K562 (cell line): ENCODE data around the gene LCA5L. TPM values are rescaled to one million over a fixed set of nuclear protein-coding genes. Genes with fewer than 3 reads are reported as not detected.
A peak's percentile ranks its signal among the peaks of the same experiment; 100 is the strongest.

Experiments
- ARID3B ChIP-seq: fragments of 250-450 bp; sonication (Bioruptor Pico); IDR thresholded peaks from 2 replicates; pipeline ENCODE4 v1.4.0; 2020; ENCODE audit warnings: borderline replicate concordance
- ATF7 ChIP-seq: fragments of 450-650 bp; IDR thresholded peaks from 2 replicates; pipeline ENCODE4 v1.7.1; 2014; ENCODE audit warnings: mild to moderate bottlenecking, moderate library complexity
- CAMTA2 ChIP-seq: fragments of 250-450 bp; sonication (Bioruptor Pico); conservative IDR thresholded peaks from 2 replicates; pipeline ENCODE4 v1.5.1; 2022
- ELF1 ChIP-seq: fragments of 200-800 bp; sonication (Bioruptor generic); IDR thresholded peaks from 2 replicates; pipeline ENCODE4 v1.6.1; 2016; ENCODE audit warnings: missing genetic modification characterization, missing compliant biosample characterization
- ELF2 ChIP-seq: fragments of 250-450 bp; sonication (Bioruptor Pico); IDR thresholded peaks from 2 replicates; pipeline ENCODE4 v1.5.0; 2021; ENCODE audit warnings: mild to moderate bottlenecking
- ELF4 ChIP-seq: fragments of 450-650 bp; formaldehyde crosslinking; IDR thresholded peaks from 2 replicates; pipeline ENCODE4 v1.4.0; 2022; ENCODE audit warnings: missing genetic modification characterization
- FUS ChIP-seq: fragments of 200-400 bp; formaldehyde crosslinking; optimal IDR thresholded peaks from 2 replicates; pipeline ENCODE3; 2017; ENCODE audit warnings: low read depth, low read length
- GATAD2B ChIP-seq: fragments of 450-650 bp; IDR thresholded peaks from 2 replicates; pipeline ENCODE4 v1.6.1; 2017; ENCODE audit warnings: mild to moderate bottlenecking, borderline replicate concordance
- HDAC1 ChIP-seq, 2 experiments: fragments of 450-650 bp; IDR thresholded peaks; 2 replicates each; pipeline ENCODE4 v1.6.1; 2016 to 2017; ENCODE audit warnings: inconsistent platforms in 1 of 2, mild to moderate bottlenecking in 1 of 2, moderate library complexity in 1 of 2
- KLF13 ChIP-seq: fragments of 450-650 bp; IDR thresholded peaks from 2 replicates; pipeline ENCODE4 v1.6.1; 2016; ENCODE audit warnings: missing genetic modification characterization, low read depth, mild to moderate bottlenecking, missing compliant biosample characterization, moderate library complexity, borderline replicate concordance
- MEIS2 ChIP-seq: fragments of 450-650 bp; IDR thresholded peaks from 2 replicates; pipeline ENCODE4 v1.6.1; 2014; ENCODE audit warnings: mild to moderate bottlenecking; ENCODE audit not compliant: partially characterized antibody
- PPARD ChIP-seq: fragments of 250-450 bp; sonication (Bioruptor Pico); IDR thresholded peaks from 2 replicates; pipeline ENCODE4 v1.8.0; 2022; ENCODE audit warnings: inconsistent platforms, mild to moderate bottlenecking, moderate library complexity
- SAP30 ChIP-seq: fragments of 200-600 bp; sonication (generic); IDR thresholded peaks from 2 replicates; pipeline ENCODE4 v1.6.1; 2012; ENCODE audit warnings: borderline replicate concordance, low read depth, mild to moderate bottlenecking, moderate library complexity, low read length, control low read depth, inconsistent platforms; ENCODE audit not compliant: insufficient read depth, poor library complexity, severe bottlenecking
- SMARCA4 ChIP-seq: fragments of 450-650 bp; IDR thresholded peaks from 2 replicates; pipeline ENCODE4 v1.6.1; 2016
- SREBF2 ChIP-seq: sonication (generic); formaldehyde crosslinking; IDR thresholded peaks from 2 replicates; pipeline ENCODE4 v1.4.0; 2020; ENCODE audit warnings: mild to moderate bottlenecking, missing genetic modification reagents
- SUPT5H ChIP-seq: fragments of 450-650 bp; IDR thresholded peaks from 2 replicates; pipeline ENCODE4 v1.6.1; 2016
- XRCC5 ChIP-seq: fragments of 200-400 bp; formaldehyde crosslinking; IDR thresholded peaks from 2 replicates; pipeline ENCODE4 v1.6.1; 2017; ENCODE audit warnings: low read depth, mild to moderate bottlenecking, low read length
- ZNF212 ChIP-seq: fragments of 450-650 bp; formaldehyde crosslinking; IDR thresholded peaks from 2 replicates; pipeline ENCODE4 v1.4.0; 2020; ENCODE audit warnings: mild to moderate bottlenecking
- polyA plus RNA-seq, 8 experiments: library from polyadenylated mRNA; depleted of rRNA in 4 of 8; stranded (reverse) in 5 of 8; unstranded in 3 of 8; fragments of >200 nt; fragmentation: Nextera tagmentation in 2 of 8; fragmentation: Illumina TruSeq in 1 of 8; extraction: Ambion mirVana in 2 of 8; extraction: Trizol in 1 of 8; gene quantifications; 2 replicates each; pipeline versions ENCODE4 v1.2.1 to v1.2.3, GENCODE V29; 2011 to 2014; ENCODE audit warnings: inconsistent platforms in 1 of 8, missing spikeins in 1 of 8
- total RNA-seq, 7 experiments: library from RNA; depleted of rRNA in 6 of 7; stranded (reverse); fragments of >200 nt in 6 of 7; fragmentation: Illumina TruSeq in 2 of 7; extraction: Trizol in 2 of 7; gene quantifications; 2 replicates each; pipeline versions ENCODE4 v1.2.1 to v1.2.3, GENCODE V29; 2011 to 2021; ENCODE audit warnings: low replicate concordance in 1 of 7
- TF ChIP-seq, protein P1 (sequence below), 3 experiments: fragments of 200-800 bp in 1 of 3; sonication (Bioruptor generic) in 1 of 3; sonication (generic) in 1 of 3; formaldehyde crosslinking in 1 of 3; IDR thresholded peaks; 2 replicates each; pipeline versions ENCODE4 v1.6.1 to v1.8.0; 2016 to 2022; ENCODE audit warnings: mild to moderate bottlenecking in 2 of 3, missing compliant biosample characterization in 2 of 3, missing genetic modification characterization in 2 of 3, missing genetic modification reagents in 1 of 3
- TF ChIP-seq, protein P2 (sequence below): sonication (generic); formaldehyde crosslinking; IDR thresholded peaks from 2 replicates; pipeline ENCODE4 v1.8.0; 2022; ENCODE audit warnings: missing genetic modification reagents, mild to moderate bottlenecking, moderate library complexity, borderline replicate concordance
- TF ChIP-seq, protein P3 (sequence below): fragments of 250-450 bp; sonication (Bioruptor Pico); IDR thresholded peaks from 2 replicates; pipeline ENCODE4 v1.9.0; 2021; ENCODE audit warnings: mild to moderate bottlenecking, inconsistent platforms

Gene LCA5L
- total and polyA plus RNA-seq, 9 of the 15 experiments (the other 6 are each of a cell fraction or from before 2014, with no cell fraction given), result 1.8 to 4.9 (median 3.8) TPM

GRCh38 chr21:39379986-39380891, 65.3 kb downstream of the LCA5L start (continued):
- TF ChIP-seq ARID3B (CRISPR knock-in tag), result no peak
- no peak; the same call in 1 of the 2 replicates for TF ChIP-seq GATAD2B
- TF ChIP-seq, protein P1, sequence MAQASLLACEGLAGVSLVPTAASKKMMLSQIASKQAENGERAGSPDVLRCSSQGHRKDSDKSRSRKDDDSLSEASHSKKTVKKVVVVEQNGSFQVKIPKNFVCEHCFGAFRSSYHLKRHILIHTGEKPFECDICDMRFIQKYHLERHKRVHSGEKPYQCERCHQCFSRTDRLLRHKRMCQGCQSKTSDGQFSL (CRISPR knock-in tag; IDR thresholded peaks at IDR 0.05), result no peak
- TF ChIP-seq, protein P1 (tag; IDR thresholded peaks at IDR 0.05), result no peak
- TF ChIP-seq, protein P2, sequence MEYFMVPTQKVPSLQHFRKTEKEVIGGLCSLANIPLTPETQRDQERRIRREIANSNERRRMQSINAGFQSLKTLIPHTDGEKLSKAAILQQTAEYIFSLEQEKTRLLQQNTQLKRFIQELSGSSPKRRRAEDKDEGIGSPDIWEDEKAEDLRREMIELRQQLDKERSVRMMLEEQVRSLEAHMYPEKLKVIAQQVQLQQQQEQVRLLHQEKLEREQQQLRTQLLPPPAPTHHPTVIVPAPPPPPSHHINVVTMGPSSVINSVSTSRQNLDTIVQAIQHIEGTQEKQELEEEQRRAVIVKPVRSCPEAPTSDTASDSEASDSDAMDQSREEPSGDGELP, result peak; percentile 38; the same call in 1 of the 2 replicates
- no peak for TF ChIP-seq XRCC5
- TF ChIP-seq ELF1 (tag), result no peak
- TF ChIP-seq ELF2 (CRISPR knock-in tag), result no peak
- no peak for TF ChIP-seq KLF13
- no peak for TF ChIP-seq CAMTA2
- TF ChIP-seq ZNF212 (CRISPR knock-in tag), result no peak
- TF ChIP-seq HDAC1 (IDR thresholded peaks at IDR 0.05), result peak in 1 of 2 experiments; percentile 83; a peak in 1 of 4 replicates
- TF ChIP-seq FUS, result no peak
- TF ChIP-seq MEIS2, result peak; percentile 77
- TF ChIP-seq SREBF2 (CRISPR knock-in tag), result no peak
- TF ChIP-seq SMARCA4, result no peak
- TF ChIP-seq SUPT5H, result peak; percentile 71
- TF ChIP-seq ATF7, result peak; percentile 94
- TF ChIP-seq PPARD (CRISPR knock-in tag), result no peak
- TF ChIP-seq, protein P3, sequence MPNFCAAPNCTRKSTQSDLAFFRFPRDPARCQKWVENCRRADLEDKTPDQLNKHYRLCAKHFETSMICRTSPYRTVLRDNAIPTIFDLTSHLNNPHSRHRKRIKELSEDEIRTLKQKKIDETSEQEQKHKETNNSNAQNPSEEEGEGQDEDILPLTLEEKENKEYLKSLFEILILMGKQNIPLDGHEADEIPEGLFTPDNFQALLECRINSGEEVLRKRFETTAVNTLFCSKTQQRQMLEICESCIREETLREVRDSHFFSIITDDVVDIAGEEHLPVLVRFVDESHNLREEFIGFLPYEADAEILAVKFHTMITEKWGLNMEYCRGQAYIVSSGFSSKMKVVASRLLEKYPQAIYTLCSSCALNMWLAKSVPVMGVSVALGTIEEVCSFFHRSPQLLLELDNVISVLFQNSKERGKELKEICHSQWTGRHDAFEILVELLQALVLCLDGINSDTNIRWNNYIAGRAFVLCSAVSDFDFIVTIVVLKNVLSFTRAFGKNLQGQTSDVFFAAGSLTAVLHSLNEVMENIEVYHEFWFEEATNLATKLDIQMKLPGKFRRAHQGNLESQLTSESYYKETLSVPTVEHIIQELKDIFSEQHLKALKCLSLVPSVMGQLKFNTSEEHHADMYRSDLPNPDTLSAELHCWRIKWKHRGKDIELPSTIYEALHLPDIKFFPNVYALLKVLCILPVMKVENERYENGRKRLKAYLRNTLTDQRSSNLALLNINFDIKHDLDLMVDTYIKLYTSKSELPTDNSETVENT (CRISPR knock-in tag), result peak; percentile 82
- TF ChIP-seq ELF4, result no peak
- TF ChIP-seq SAP30, result peak; percentile 32
